Adipocyte (in vitro differentiated cells): ENCODE measurements around the gene C20orf173.
"Not testable (repeated sequence)": the region's sequence is repeated elsewhere in the genome, so short reads cannot be mapped to it uniquely, and the experiment has no call there.

ENCODE experiments used
- DNase-seq: peaks from one replicate; pipeline ENCODE4 v3.0.0-alpha.2; 2015; ENCODE audit warnings: low read depth
- H3K27me3 ChIP-seq: replicated peaks from 2 replicates; pipeline ENCODE4 v1.7.0; 2013; ENCODE audit warnings: mild to moderate bottlenecking, low read length, moderate library complexity; ENCODE audit not compliant: control insufficient read depth, insufficient read depth
- H3K36me3 ChIP-seq: 2 replicates; pipeline ENCODE4 v1.7.0; 2013; ENCODE audit warnings: low read length, mild to moderate bottlenecking, moderate library complexity; ENCODE audit not compliant: control insufficient read depth, insufficient read depth, severe bottlenecking
- H3K4me1 ChIP-seq: 2 replicates; pipeline ENCODE4 v1.7.0; 2013; ENCODE audit warnings: mild to moderate bottlenecking, low read length, moderate library complexity; ENCODE audit not compliant: control insufficient read depth, insufficient read depth
- H3K4me3 ChIP-seq: 2 replicates; pipeline ENCODE4 v1.7.0; 2013; ENCODE audit warnings: mild to moderate bottlenecking, low read length, moderate library complexity
- H3K9ac ChIP-seq: 2 replicates; pipeline ENCODE4 v1.7.0; 2013; ENCODE audit warnings: mild to moderate bottlenecking, low read length, moderate library complexity
- H3K9me3 ChIP-seq: 2 replicates; pipeline ENCODE4 v1.7.0; 2013; ENCODE audit warnings: mild to moderate bottlenecking, low read length, moderate library complexity; ENCODE audit not compliant: control insufficient read depth

C20orf173 gene

DNA sequence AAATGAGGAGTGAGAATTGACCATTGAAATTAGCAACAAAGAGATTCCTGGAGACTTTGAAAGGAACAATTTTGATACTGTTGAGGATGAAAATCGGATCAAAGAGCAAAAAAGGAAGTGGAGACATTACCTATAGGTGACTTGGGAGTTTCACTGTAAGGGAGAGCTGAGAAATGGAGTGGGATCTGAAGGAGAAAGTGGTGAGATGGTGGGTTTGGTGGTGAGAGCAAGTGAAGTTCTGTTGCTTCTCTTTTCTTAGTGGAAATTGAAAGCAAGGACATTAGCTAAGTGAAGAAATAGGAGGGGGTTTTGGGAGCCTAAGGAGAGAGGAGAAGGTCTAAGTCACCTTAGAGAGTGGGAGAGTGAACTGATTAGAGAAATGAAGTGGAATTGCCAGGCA is 16.7 kb upstream of the C20orf173 start:
- Histone ChIP-seq H3K27me3 (no peaks in the 10 kb centered on the region), H3K36me3 (peaks cover 46% of the 10 kb centered on the region), H3K9me3 (no peaks in the 10 kb centered on the region), H3K9ac (no peak overlapping the region), H3K4me1 (peaks cover 12% of the 10 kb centered on the region), H3K4me3 (no peak overlapping the region)
- DNase-seq = no peak

DNA sequence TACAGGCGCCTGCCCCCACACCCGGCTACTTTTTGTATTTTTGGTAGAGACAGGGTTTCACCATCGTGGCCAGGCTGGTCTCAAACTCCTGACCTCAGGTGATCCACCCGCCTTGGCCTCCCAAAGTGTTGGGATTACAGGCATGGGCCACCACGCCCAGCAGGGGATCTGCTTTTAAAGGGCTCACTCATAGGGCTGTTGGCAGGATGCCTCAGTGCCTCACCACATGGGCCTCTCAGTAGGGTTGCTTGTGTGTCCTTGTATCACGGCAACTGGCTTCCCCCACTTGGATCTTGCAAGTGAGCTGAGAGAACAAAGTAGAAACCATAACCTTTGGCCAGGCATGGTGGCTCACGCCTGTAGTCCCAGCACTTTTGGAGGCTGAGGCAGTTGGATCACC is 15.5 kb upstream of the C20orf173 start:
- Histone ChIP-seq H3K4me1 (peaks cover 12% of the 10 kb centered on the region), H3K36me3 (peaks cover 39% of the 10 kb centered on the region)
- H3K9me3 ChIP-seq, DNase-seq, H3K27me3 ChIP-seq, H3K9ac ChIP-seq, H3K4me3 ChIP-seq: not testable (repeated sequence)

DNA sequence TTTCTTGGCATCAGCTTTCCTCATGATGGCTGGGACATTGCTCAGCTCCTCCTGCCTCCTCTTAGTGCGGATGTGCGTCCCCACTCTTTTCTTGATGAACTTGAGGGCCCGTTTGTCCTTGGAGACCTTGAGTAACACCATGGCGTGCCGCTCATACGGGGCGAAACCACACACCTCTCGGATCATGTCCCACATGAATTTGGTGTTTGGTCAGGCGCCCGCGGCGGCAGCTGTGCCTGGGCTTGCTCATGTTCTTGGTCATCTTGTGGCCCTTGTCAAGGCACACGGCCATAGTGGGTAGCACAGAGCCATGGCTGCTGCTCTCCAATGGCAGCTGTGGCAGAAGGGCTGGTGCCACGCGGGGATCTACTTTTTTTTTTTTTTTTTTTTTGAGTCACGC is 15.0 kb upstream of the C20orf173 start:
- no peak for DNase-seq
- Histone ChIP-seq H3K9ac (no peak overlapping the region), H3K27me3 (no peaks in the 10 kb centered on the region), H3K4me3 (no peak overlapping the region), H3K4me1 (peaks cover 12% of the 10 kb centered on the region), H3K36me3 (peaks cover 34% of the 10 kb centered on the region), H3K9me3 (no peaks in the 10 kb centered on the region)

DNA sequence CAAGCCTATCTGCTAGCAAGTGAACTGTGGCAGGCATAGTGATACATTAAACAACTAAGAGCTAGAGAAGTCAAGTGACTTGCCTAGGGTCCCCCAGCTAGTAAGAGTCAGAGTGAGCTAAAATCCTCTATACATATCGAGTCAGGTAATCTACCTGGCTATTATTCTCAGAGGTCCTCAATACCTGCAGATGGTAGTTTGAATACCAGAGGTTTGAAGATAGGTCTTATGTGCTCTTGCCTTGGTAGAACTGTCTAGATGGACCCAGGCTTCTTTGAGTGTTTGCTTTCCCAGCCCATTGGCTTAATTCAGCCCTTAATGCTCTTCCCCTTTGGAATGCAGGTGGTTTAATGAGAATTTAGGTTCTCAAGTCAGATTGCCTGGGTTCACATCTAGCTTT is 13.5 kb upstream of the C20orf173 start:
- no peak overlapping the region for H3K9ac ChIP-seq
- peak overlapping the region; percentile 91 for H3K4me3 ChIP-seq
- no peaks in the 10 kb centered on the region for H3K27me3 ChIP-seq
- DNase-seq = no peak
- peaks cover 12% of the 10 kb centered on the region for H3K4me1 ChIP-seq
- H3K9me3 ChIP-seq = no peaks in the 10 kb centered on the region
- peaks cover 19% of the 10 kb centered on the region for H3K36me3 ChIP-seq

DNA sequence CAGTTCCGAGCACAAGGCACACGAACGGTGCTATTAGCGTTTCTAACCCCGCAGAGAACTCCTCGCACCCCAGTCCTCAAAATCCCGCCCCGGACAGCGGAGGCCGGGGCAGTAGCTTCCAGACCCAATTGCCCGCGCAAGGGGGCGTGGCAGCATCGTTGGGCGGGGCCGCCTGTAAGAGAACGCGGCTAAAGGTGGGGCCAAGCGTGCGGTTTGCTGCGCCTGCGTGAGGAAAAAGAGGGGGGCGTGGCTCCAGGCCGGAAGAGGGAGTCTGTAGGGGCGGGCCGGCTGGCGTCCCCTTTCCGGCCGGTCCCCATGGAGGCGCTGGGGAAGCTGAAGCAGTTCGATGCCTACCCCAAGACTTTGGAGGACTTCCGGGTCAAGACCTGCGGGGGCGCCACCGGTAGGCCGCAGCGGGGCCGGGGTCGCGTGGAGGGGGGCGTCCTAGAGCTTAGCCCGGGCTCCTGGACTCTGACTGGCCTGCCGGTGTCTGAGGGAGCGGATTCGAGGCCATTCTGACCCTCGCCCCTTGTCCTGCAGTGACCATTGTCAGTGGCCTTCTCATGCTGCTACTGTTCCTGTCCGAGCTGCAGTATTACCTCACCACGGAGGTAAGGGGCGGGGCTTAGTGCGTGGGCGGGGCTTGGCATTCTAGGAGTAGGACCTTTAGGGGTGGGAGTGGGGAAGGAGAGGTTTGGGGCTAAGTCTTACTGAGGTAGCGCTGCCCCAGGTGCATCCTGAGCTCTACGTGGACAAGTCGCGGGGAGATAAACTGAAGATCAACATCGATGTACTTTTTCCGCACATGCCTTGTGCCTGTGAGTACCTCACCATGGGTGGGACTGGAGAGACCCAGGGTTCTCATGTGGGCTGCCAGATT is 12.6 kb upstream of the C20orf173 start, which contains the start of gene ERGIC3:
TSS of gene ERGIC3 (plus strand) at position 296 of the 880 bp plus-strand sequence. CDS start at position 316, 20 bp downstream.
- Histone ChIP-seq H3K36me3 (peaks cover 9% of the 10 kb centered on the region), H3K27me3 (no peaks in the 10 kb centered on the region), H3K9ac (peak within 1 kb of the TSS; percentile 90), H3K9me3 (no peaks in the 10 kb centered on the region), H3K4me3 (peak within 1 kb of the TSS; percentile 91), H3K4me1 (peaks cover 12% of the 10 kb centered on the region)
- DNase-seq = peak; percentile 99

DNA sequence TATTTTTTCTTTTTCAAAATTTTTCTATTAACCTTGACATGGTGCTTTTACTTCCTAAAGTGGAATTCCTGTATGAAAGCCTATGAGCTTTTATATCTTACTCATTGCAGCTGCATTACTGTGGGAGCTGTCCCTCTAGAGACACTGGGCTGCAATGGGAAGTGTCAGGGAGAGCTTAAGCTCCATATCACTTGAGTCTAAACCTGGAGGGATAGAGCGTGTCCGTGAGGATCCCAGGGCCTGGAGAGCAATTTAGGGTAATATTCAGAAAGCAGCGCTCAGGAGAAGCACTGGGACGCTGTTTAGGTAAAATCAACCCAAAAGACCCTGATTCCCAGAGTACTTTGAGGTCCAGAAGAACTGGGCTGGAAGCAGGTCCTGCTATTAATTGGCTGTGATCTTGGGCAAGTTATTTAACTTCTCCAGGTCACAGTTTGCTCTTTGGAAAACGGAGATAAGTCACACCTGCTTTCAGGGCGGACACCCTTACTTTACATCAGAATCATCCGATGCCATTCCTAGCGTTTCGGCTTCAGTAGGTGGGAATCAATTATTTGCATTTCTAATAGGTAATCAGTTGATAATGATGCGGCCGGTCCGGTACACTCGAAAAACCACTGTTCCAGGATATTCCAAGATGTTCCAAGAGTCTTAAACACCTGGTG is 11.8 kb upstream of the C20orf173 start:
- Histone ChIP-seq H3K4me3 (peak overlapping the region; percentile 91), H3K4me1 (peaks cover 12% of the 10 kb centered on the region), H3K27me3 (no peaks in the 10 kb centered on the region), H3K9me3 (no peaks in the 10 kb centered on the region), H3K9ac (peak overlapping the region; percentile 90), H3K36me3 (peaks cover 7% of the 10 kb centered on the region)
- DNase-seq = peak; percentile 2

DNA sequence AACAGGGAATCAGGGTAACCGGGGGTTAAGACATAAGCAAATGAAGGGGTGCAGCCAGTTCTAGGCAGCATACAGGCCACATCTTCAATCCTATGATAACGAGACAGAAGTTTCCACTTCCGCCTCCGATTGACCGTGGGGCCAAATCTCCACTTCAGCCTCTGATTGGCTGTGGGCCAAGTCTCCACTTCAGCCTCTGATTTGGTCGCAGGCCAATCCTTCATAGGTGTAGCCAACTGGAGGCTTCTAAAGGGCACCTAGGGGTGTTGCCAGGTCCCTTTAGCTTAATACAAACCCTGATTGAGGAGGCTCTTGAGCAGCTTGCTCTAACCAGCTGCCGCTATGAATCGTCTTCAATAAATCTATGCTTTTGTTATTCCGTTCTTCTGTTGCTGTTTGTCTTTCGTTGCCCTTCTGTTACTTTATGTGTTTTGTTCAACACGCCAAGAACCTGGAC is 10.3 kb upstream of the C20orf173 start:
- H3K9ac ChIP-seq = no peak overlapping the region
- H3K4me1 ChIP-seq = peaks cover 12% of the 10 kb centered on the region
- H3K4me3 ChIP-seq = no peak overlapping the region
- H3K9me3 ChIP-seq = no peaks in the 10 kb centered on the region
- no peak for DNase-seq
- no peaks in the 10 kb centered on the region for H3K27me3 ChIP-seq
- H3K36me3 ChIP-seq = peaks cover 7% of the 10 kb centered on the region

DNA sequence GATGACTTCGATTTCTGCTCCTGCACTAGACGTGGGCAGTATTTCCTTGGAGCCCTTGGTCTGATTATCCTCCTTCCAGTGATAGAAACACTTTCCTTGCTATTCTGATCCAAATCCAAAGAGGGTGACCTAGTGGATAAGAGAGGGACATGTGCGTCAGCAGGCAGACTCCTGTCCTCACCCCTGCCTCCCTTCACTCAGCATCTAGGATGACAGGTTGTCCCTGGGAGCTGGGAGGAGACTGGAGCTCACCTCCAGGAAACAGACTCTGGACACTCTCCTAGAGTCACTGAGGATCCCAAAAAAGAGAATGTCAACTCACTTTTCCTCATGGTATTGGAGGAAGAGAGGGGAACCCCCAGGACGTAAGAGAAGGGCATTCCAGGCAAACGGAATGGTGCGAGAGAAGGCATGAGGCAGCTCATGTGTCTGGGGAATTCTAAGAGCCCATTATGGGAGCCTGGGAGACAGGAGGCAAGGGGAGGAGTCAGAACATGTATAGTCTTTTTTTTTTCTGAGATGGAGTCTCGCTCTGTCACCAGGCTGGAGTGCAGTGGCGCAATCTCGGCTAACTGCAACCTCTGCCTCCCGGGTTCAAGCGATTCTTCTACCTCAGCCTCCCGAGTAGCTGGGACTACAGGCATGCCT is 2.2 kb downstream of the C20orf173 start:
- Histone ChIP-seq H3K27me3 (no peaks in the 10 kb centered on the region), H3K4me1 (no peaks in the 10 kb centered on the region), H3K4me3 (no peak overlapping the region), H3K36me3 (no peaks in the 10 kb centered on the region), H3K9me3 (no peaks in the 10 kb centered on the region), H3K9ac (no peak overlapping the region)
- no peak for DNase-seq

DNA sequence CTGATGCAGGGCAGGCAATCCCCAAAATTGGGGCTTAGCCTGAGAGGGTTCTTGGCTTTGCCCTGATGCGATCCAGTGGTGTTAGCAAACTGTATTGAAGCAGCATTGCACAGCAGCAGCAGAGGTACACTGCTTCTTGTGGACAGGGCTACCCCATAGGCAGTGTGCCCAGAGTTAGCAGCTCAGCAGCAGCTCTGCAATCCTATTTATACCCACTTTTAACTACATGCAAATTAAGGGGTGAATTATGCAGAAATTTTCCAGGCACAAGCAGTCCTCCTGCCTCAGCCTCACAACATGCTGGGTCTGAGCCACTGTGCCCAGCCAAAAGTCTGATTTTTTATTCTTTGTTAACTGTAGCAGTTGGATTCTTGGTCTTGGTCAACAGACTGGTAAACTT is 3.8 kb downstream of the C20orf173 start:
- Histone ChIP-seq H3K36me3 (no peaks in the 10 kb centered on the region), H3K27me3 (no peaks in the 10 kb centered on the region), H3K4me1 (no peaks in the 10 kb centered on the region), H3K9me3 (no peaks in the 10 kb centered on the region), H3K4me3 (no peak overlapping the region), H3K9ac (no peak overlapping the region)
- no peak for DNase-seq

DNA sequence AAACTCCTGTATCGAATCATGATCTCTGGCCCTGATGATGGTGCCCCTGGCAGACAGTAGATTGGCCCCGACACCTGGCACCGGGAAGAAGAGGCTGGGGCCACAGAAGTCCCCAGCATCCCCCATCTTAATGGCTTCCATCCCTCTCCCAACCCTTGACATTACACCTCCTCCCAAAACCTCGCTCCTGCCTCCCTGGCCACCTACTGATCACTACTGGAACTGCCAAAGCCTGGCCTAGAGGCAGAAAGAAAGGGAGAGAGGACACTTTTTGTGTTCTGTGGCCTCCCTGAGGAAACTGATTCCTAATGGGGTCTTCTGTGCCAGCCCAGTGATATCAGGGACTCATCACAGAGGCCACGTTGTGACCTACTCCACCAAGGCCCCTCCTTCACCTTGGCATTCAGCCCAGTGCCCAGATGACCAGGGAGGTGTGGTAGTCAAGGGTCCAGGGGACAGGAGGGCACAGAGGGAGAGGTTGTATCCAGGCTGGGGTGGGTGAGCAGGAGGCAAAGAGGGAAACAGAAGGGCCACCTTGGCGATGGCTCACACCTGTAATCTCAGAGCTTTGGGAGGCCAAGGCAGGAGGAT is 6.1 kb downstream of the C20orf173 start:
- Histone ChIP-seq H3K9me3 (no peaks in the 10 kb centered on the region), H3K36me3 (no peaks in the 10 kb centered on the region), H3K9ac (no peak overlapping the region), H3K4me1 (no peaks in the 10 kb centered on the region), H3K27me3 (no peaks in the 10 kb centered on the region), H3K4me3 (no peak overlapping the region)
- peak; percentile 34 for DNase-seq

DNA sequence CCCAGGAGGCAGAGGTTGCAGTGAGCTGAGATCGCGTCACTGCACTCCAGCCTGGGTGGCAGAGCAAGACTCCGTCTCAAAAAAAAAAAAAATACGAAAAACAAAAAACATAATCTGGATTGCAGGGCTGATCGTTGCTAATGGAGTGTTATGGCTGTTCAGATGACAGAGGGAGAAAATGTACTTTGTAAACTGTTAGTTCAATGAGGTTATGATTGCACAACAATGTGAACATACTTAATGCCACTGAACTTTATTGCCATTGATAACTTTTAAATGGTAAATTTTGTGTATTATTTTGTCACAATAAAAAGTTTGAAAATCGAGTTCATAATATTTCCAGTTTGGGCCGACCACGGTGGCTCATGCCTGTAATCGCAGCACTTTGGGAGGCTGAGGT is 10.5 kb downstream of the C20orf173 start:
- DNase-seq = no peak
- H3K9me3 ChIP-seq = no peaks in the 10 kb centered on the region
- no peaks in the 10 kb centered on the region for H3K27me3 ChIP-seq
- H3K4me3 ChIP-seq = no peak overlapping the region
- H3K9ac ChIP-seq = no peak overlapping the region
- peaks cover 6% of the 10 kb centered on the region for H3K36me3 ChIP-seq
- H3K4me1 ChIP-seq = peaks cover 14% of the 10 kb centered on the region
